ENCODE results near the gene DISP2. TPM values are rescaled to one million over a fixed set of nuclear protein-coding genes. Genes with fewer than 3 reads are reported as not detected.

DISP2 gene
- total and polyA plus RNA-seq, 2 experiments from 2014 or later = 1.3 to 2.2 TPM

- Histone ChIP-seq H3K4me1 (ENCODE audit: insufficient read depth) (no peaks in the 10 kb centered on the region), H3K9me2 (ENCODE audit: insufficient read depth) (no peaks in the 10 kb centered on the region), H3K27ac (ENCODE audit: low read depth) (no peak overlapping the region), H3F3A (replicated peaks; ENCODE audit: low read depth) (0 out of 2 replicates have a peak, but pooled peaks cover 4% of the 10 kb centered on the region), H4K20me1 (replicated peaks; ENCODE audit: insufficient read depth) (no peaks in the 10 kb centered on the region), H3K4me2 (no peak overlapping the region), H2AFZ (no peak overlapping the region), H3K4me3 (no peak overlapping the region), H3K79me2 (replicated peaks; ENCODE audit: insufficient read depth) (no peaks in the 10 kb centered on the region), H3K36me3 (ENCODE audit: insufficient read depth) (no peaks in the 10 kb centered on the region), H3K27me3 (ENCODE audit: insufficient read depth) (no peaks in the 10 kb centered on the region)
- H3K36me3 Mint-ChIP-seq (ENCODE audit: low read depth) = peaks cover 6% of the 10 kb centered on the region; the same call in 1 of the 3 replicates
- H3K4me1 Mint-ChIP-seq = no peaks in the 10 kb centered on the region
- DNase-seq (ENCODE audit: low spot score) (no peak), ATAC-seq (no peak)
- H3K27ac Mint-ChIP-seq = no peak overlapping the region
- H3K27me3 Mint-ChIP-seq (ENCODE audit: insufficient read depth, low read depth, poor library complexity) = peaks cover 4% of the 10 kb centered on the region
- no peaks in the 10 kb centered on the region for H3K9me3 Mint-ChIP-seq
- TF ChIP-seq ZNF462 (CRISPR knock-in tag; IDR thresholded peaks at IDR 0.05) (no peak), EZH2 (IDR thresholded peaks at IDR 0.05; ENCODE audit: low read depth, unreplicated experiment) (no peak), NANOG (IDR thresholded peaks at IDR 0.05; ENCODE audit: borderline replicate concordance) (no peak), CTCF (conservative IDR thresholded peaks at IDR 0.05; ENCODE audit: low read depth in 2 of 2) (no peak), STAT1 (IDR thresholded peaks at IDR 0.05; ENCODE audit: unreplicated experiment) (no peak), POLR2AphosphoS5 (IDR thresholded peaks at IDR 0.05; ENCODE audit: low read depth) (no peak), CREB1 (CRISPR knock-in tag; IDR thresholded peaks at IDR 0.05; ENCODE audit: low read depth) (no peak), EZH2phosphoT487 (IDR thresholded peaks at IDR 0.05; ENCODE audit: unreplicated experiment) (no peak), ETS1 (IDR thresholded peaks at IDR 0.05) (no peak), ZNF114 (CRISPR knock-in tag; IDR thresholded peaks at IDR 0.05) (no peak), ZNF331 (CRISPR knock-in tag; IDR thresholded peaks at IDR 0.05; ENCODE audit: low read depth) (no peak)
- no peak overlapping the region for H3K4me3 Mint-ChIP-seq
These were observed 41.4 kb downstream of the DISP2 start for GRCh38 chr15:40399370-40399769.

All from GM23338 (cell line).